BJ (cell line): ENCODE measurements around the gene OOSP4B. TPM values are rescaled to one million over a fixed set of nuclear protein-coding genes. Genes with fewer than 3 reads are reported as not detected.

Experiments used
- CTCF ChIA-PET: fragments of 350-600 bp; formaldehyde crosslinking; extraction: SDS; loops from one replicate; lab custom pipeline; 2021; ENCODE audit warnings: antibody characterized with exemption, inconsistent platforms; lab: Yijun Ruan, JAX
- POLR2A ChIA-PET: fragments of 300-600 bp; sonication (Branson Sonifier 250); formaldehyde crosslinking; extraction: SDS; loops from one replicate; lab custom pipeline; 2021; ENCODE audit warnings: antibody characterized with exemption; lab: Charles Lee
- DNase-seq: peaks from one replicate; pipeline ENCODE4 v3.0.0-alpha.2; 2011; ENCODE audit warnings: low read depth
- H3K27me3 ChIP-seq: 2 replicates; pipeline ENCODE4 v1.6.0; 2011; ENCODE audit warnings: low read length; ENCODE audit not compliant: control insufficient read depth, insufficient read depth
- H3K36me3 ChIP-seq: 2 replicates; pipeline ENCODE4 v1.5.1; 2011; ENCODE audit warnings: low read length; ENCODE audit not compliant: control insufficient read depth, insufficient read depth
- H3K4me3 ChIP-seq: 2 replicates; pipeline ENCODE4 v1.5.1; 2011; ENCODE audit warnings: low read depth, mild to moderate bottlenecking, control low read depth, low read length
- CTCF ChIP-seq: IDR thresholded peaks from 2 replicates; pipeline ENCODE4 v1.5.1; 2011; ENCODE audit warnings: low read depth, mild to moderate bottlenecking, control low read depth, inconsistent platforms, low read length, moderate library complexity; ENCODE audit not compliant: insufficient read depth
- polyA plus RNA-seq: library from polyadenylated mRNA; depleted of rRNA; stranded (reverse); fragments of >200 nt; gene quantifications from 2 replicates; pipeline ENCODE4 v1.2.3, GENCODE V29; 2011; rRNA removed

Gene OOSP4B
- polyA plus RNA-seq, 1 experiment = not detected

- Histone ChIP-seq H3K27me3 (no peaks in the 10 kb centered on the region), H3K4me3 (no peak overlapping the region), H3K36me3 (no peaks in the 10 kb centered on the region)
- POLR2A ChIA-PET = no interaction called here
- CTCF ChIA-PET = no interaction called here
- DNase-seq = no peak
- TF ChIP-seq CTCF = no peak
These were observed 60.3 kb downstream of the OOSP4B start for GRCh38 chr11:60077216-60077817.

- no peak for DNase-seq
- ChIA-PET CTCF (no interaction called here), POLR2A (no interaction called here)
- no peaks in the 10 kb centered on the region for H3K36me3 ChIP-seq
- no peak for TF ChIP-seq CTCF
- no peak overlapping the region for H3K4me3 ChIP-seq
- no peaks in the 10 kb centered on the region for H3K27me3 ChIP-seq
These were observed 61.0 kb downstream of the OOSP4B start for GRCh38 chr11:60077981-60078380.

GRCh38 chr11:60078745-60079144 is 61.8 kb downstream of the OOSP4B start:
- CTCF ChIA-PET = no interaction called here
- Histone ChIP-seq H3K4me3 (no peak overlapping the region), H3K36me3 (no peaks in the 10 kb centered on the region), H3K27me3 (no peaks in the 10 kb centered on the region)
- DNase-seq = no peak
- TF ChIP-seq CTCF = no peak
- POLR2A ChIA-PET = no interaction called here

GRCh38 chr11:60080535-60080934 is 63.6 kb downstream of the OOSP4B start:
- ChIA-PET CTCF (no interaction called here), POLR2A (no interaction called here)
- TF ChIP-seq CTCF = no peak
- no peaks in the 10 kb centered on the region for H3K27me3 ChIP-seq
- no peak for DNase-seq
- H3K36me3 ChIP-seq = no peaks in the 10 kb centered on the region
- no peak overlapping the region for H3K4me3 ChIP-seq

Other genes starting within 250 kb of the OOSP4B start
- 46.6 and 47.0 TPM in 2 replicates for gene MRPL16, start 206.4 kb upstream of the OOSP4B start, polyA plus RNA-seq
- not detected in 2 replicates for gene CBLIF, start 171.7 kb upstream of the OOSP4B start, polyA plus RNA-seq
- gene TCN1, start 150.7 kb upstream of the OOSP4B start, polyA plus RNA-seq = not detected in 2 replicates
- not detected in 2 replicates for gene OOSP3, start 138.4 kb upstream of the OOSP4B start, polyA plus RNA-seq
- not detected in 2 replicates for gene OOSP1, start 78.7 kb upstream of the OOSP4B start, polyA plus RNA-seq
- not detected in 2 replicates for gene OOSP4A, start 53.1 kb upstream of the OOSP4B start, polyA plus RNA-seq
- not detected in 2 replicates for gene OOSP2, start 23.2 kb downstream of the OOSP4B start, polyA plus RNA-seq
- not detected in 2 replicates for gene MS4A3, start 39.5 kb downstream of the OOSP4B start, polyA plus RNA-seq
- not detected in 2 replicates for gene MS4A2, start 71.5 kb downstream of the OOSP4B start, polyA plus RNA-seq
- gene MS4A6A, start 165.9 kb downstream of the OOSP4B start, polyA plus RNA-seq = not detected in 2 replicates
- gene MS4A4E, start 226.0 kb downstream of the OOSP4B start, polyA plus RNA-seq = not detected in 2 replicates